Spleen (tissue), 11 donors: Measurements from ENCODE around the gene PKHD1. TPM values are rescaled to one million over a fixed set of nuclear protein-coding genes. Genes with fewer than 3 reads are reported as not detected.
"Not testable (repeated sequence)": the region's sequence is repeated elsewhere in the genome, so short reads cannot be mapped to it uniquely, and the experiment has no call there.

Experiments
- DNase-seq: peaks from one replicate; pipeline ENCODE4 v3.0.0-alpha.2; 2020
- H3K27ac ChIP-seq, 8 donors: fragments of 200-600 bp; sonication (generic) in 7 of 8; 1 replicate in 4 of 8; 2 replicates in 4 of 8; pipeline versions ENCODE4 v1.5.0 to v1.8.0; 2016 to 2021; ENCODE audit warnings: inconsistent platforms in 4 of 8, mild to moderate bottlenecking in 4 of 8, moderate library complexity in 1 of 8
- H3K27me3 ChIP-seq, 7 donors: fragments of 200-600 bp; sonication (generic) in 6 of 7; replicated peaks in 1 of 7; 1 replicate in 4 of 7; 2 replicates in 3 of 7; pipeline versions ENCODE4 v1.5.0 to v1.8.0; 2016 to 2021; ENCODE audit warnings: inconsistent platforms in 3 of 7, mild to moderate bottlenecking in 1 of 7
- H3K36me3 ChIP-seq, 6 donors: fragments of 200-600 bp; sonication (generic) in 5 of 6; 1 replicate in 4 of 6; 2 replicates in 2 of 6; pipeline versions ENCODE4 v1.5.0 to v1.8.0; 2016 to 2021; ENCODE audit warnings: inconsistent platforms in 2 of 6
- H3K4me1 ChIP-seq, 6 donors: fragments of 200-600 bp; sonication (generic) in 5 of 6; 1 replicate in 3 of 6; 2 replicates in 3 of 6; pipeline versions ENCODE4 v1.5.0 to v1.8.0; 2016 to 2021; ENCODE audit warnings: inconsistent platforms in 3 of 6
- H3K4me3 ChIP-seq, 8 donors: fragments of 200-600 bp; sonication (generic) in 7 of 8; 1 replicate in 4 of 8; 2 replicates in 4 of 8; pipeline versions ENCODE4 v1.5.0 to v1.8.0; 2016 to 2021; ENCODE audit warnings: inconsistent platforms in 4 of 8, mild to moderate bottlenecking in 4 of 8, moderate library complexity in 2 of 8
- H3K9me3 ChIP-seq, 8 donors: fragments of 200-600 bp; sonication (generic) in 7 of 8; 1 replicate in 4 of 8; 2 replicates in 4 of 8; pipeline versions ENCODE4 v1.5.0 to v1.8.0; 2016 to 2021; ENCODE audit warnings: inconsistent platforms in 4 of 8
- CTCF ChIP-seq, 11 experiments: fragments of 200-600 bp in 7 of 11; fragments of 450-650 bp in 4 of 11; sonication (generic) in 4 of 11; IDR thresholded peaks in 8 of 11; conservative IDR thresholded peaks in 3 of 11; 1 replicate in 7 of 11; 2 replicates in 4 of 11; pipeline versions ENCODE4 v1.4.0 to v1.8.0; 2016 to 2021; ENCODE audit warnings: antibody characterized with exemption in 11 of 11, inconsistent platforms in 4 of 11, mild to moderate bottlenecking in 1 of 11
- POLR2A ChIP-seq, 3 donors: fragments of 450-650 bp; IDR thresholded peaks; one replicate each; pipeline ENCODE4 v1.5.1; 2017; ENCODE audit warnings: antibody characterized with exemption in 3 of 3, mild to moderate bottlenecking in 1 of 3
- POLR2AphosphoS5 ChIP-seq, 3 donors: sonication (generic); formaldehyde crosslinking; IDR thresholded peaks; one replicate each; pipeline ENCODE4 v1.5.1; 2017; ENCODE audit warnings: antibody characterized with exemption in 3 of 3
- WGBS, 5 donors: extraction: QIAGEN DNeasy Blood & Tissue Kit in 3 of 5; methylation state at CpG; one replicate each; pipeline versions ENCODE4 v1.1.5 to v1.1.7; 2013 to 2018; 5-methylcytosine and 5-hydroxymethylcytosine counted together
- intact Hi-C: fragments of 100-400 bp; cut with DNase I; formaldehyde crosslinking; loops from one replicate; pipeline ENCODE4 v1.15.0; 2023; ENCODE audit warnings: low total_unique reads
- polyA plus RNA-seq, 3 donors: library from polyadenylated mRNA; stranded (reverse); fragments of 200-250 nt; gene quantifications; one replicate each; pipeline ENCODE4 v1.2.1, GENCODE V29; 2013
- total RNA-seq, 7 donors: library from RNA; depleted of rRNA in 3 of 7; stranded (reverse); fragments of >200 nt in 3 of 7; fragmentation: NEBNext Ultra II Directional in 4 of 7; extraction: Animal tissue kit (Norgen Biotek cat#: 25700) in 4 of 7; gene quantifications; one replicate each; pipeline versions ENCODE4 v1.1.0 to v1.2.1, GENCODE V29; 2016 to 2021
- donor health status: healthy with polysubstance abuse.
- donor health status: DM: no; HTN: no; CAD: no; lungs with moderate emphysema.
- donor health status: DM: no; HTN: no; CAD: no.
- donor health status: Bipolar disorder and iron deficiency.
- donor health status: healthy.
- donor health status: DM: no; HTN: no; CAD: no.
- donor health status: DM: yes; HTN: yes; CAD: no.

The PKHD1 gene
- total and polyA plus RNA-seq, 10 donors = not detected

GRCh38 chr6:51929934-51930574, 157.4 kb downstream of the PKHD1 start:
- WGBS, 5 donors = 76 to 85% (median 84%) methylated on average over 5 of the region's 5 CpGs
- intact Hi-C loops = no loop called here
- Histone ChIP-seq H3K36me3 (no peaks in the 10 kb centered on the region), H3K4me3 (no peak overlapping the region), H3K4me1 (no peaks in the 10 kb centered on the region), H3K27me3 (no peaks in the 10 kb centered on the region), H3K27ac (no peak overlapping the region), H3K9me3 (no peaks in the 10 kb centered on the region)
- TF ChIP-seq POLR2A (IDR thresholded peaks at IDR 0.05) = no peak
- no peak for TF ChIP-seq CTCF (IDR thresholded peaks at IDR 0.05 in 8 of 11, conservative IDR thresholded peaks at IDR 0.05 in 3 of 11)
- TF ChIP-seq POLR2AphosphoS5 (IDR thresholded peaks at IDR 0.05) = no peak
- no peak for DNase-seq

GRCh38 chr6:51928320-51928719, 159.1 kb downstream of the PKHD1 start:
- no peak for DNase-seq
- no peak for TF ChIP-seq POLR2A (IDR thresholded peaks at IDR 0.05)
- TF ChIP-seq CTCF (IDR thresholded peaks at IDR 0.05 in 8 of 11, conservative IDR thresholded peaks at IDR 0.05 in 3 of 11) = no peak
- no peak for TF ChIP-seq POLR2AphosphoS5 (IDR thresholded peaks at IDR 0.05)
- Histone ChIP-seq H3K4me3 (no peak overlapping the region), H3K9me3 (peaks cover 0 to under 1% (median 0%) of the 10 kb centered on the region in 8 donors), H3K4me1 (no peaks in the 10 kb centered on the region), H3K27ac (no peak overlapping the region), H3K27me3 (no peaks in the 10 kb centered on the region), H3K36me3 (no peaks in the 10 kb centered on the region)
- intact Hi-C loops = no loop called here
- WGBS, 5 donors = 42 to 74% (median 66%) methylated on average over 3 of the region's 3 CpGs

GRCh38 chr6:51927450-51927849, 160.0 kb downstream of the PKHD1 start:
- H3K27me3 ChIP-seq = no peaks in the 10 kb centered on the region
- no peaks in the 10 kb centered on the region for H3K4me1 ChIP-seq
- no peak overlapping the region for H3K4me3 ChIP-seq
- no peak for TF ChIP-seq POLR2A (IDR thresholded peaks at IDR 0.05)
- no peak for TF ChIP-seq POLR2AphosphoS5 (IDR thresholded peaks at IDR 0.05)
- H3K36me3 ChIP-seq = no peaks in the 10 kb centered on the region
- no peak for DNase-seq
- no peak overlapping the region for H3K27ac ChIP-seq
- peaks cover 0 to 9% (median 6%) of the 10 kb centered on the region in 8 donors for H3K9me3 ChIP-seq
- WGBS, 5 donors = 57 to 86% (median 73%) methylated on average over 1 of the region's 1 CpG
- intact Hi-C loops = no loop called here

GRCh38 chr6:51926125-51926524, 161.3 kb downstream of the PKHD1 start:
- no peak overlapping the region for H3K27ac ChIP-seq
- DNase-seq = no peak
- intact Hi-C loops = no loop called here

GRCh38 chr6:51922479-51922878, 164.9 kb downstream of the PKHD1 start:
- H3K4me3 ChIP-seq, H3K27ac ChIP-seq, H3K27me3 ChIP-seq, DNase-seq, intact Hi-C loops, H3K36me3 ChIP-seq, H3K4me1 ChIP-seq: not testable (repeated sequence)
- WGBS, 5 donors = 84 to 93% (median 90%) methylated on average over 6 to 9 of the region's 9 CpGs
- H3K9me3 ChIP-seq = peaks cover 0 to 31% (median 22%) of the 10 kb centered on the region in 8 donors

More at GRCh38 chr6:51926125-51926524, 161.3 kb downstream of the PKHD1 start:
- Histone ChIP-seq H3K36me3 (no peaks in the 10 kb centered on the region), H3K27me3 (no peaks in the 10 kb centered on the region), H3K9me3 (peaks cover 0 to 18% (median 12%) of the 10 kb centered on the region in 8 donors), H3K4me3 (no peak overlapping the region), H3K4me1 (no peaks in the 10 kb centered on the region)
- TF ChIP-seq POLR2AphosphoS5 (IDR thresholded peaks at IDR 0.05) = no peak
- no peak for TF ChIP-seq POLR2A (IDR thresholded peaks at IDR 0.05)
- TF ChIP-seq CTCF (IDR thresholded peaks at IDR 0.05 in 8 of 11, conservative IDR thresholded peaks at IDR 0.05 in 3 of 11) = no peak
- 64 to 84% (median 77%) methylated on average over 5 of the region's 5 CpGs for WGBS, 5 donors

- 90 to 96% (median 93%) methylated on average over 2 of the region's 2 CpGs for WGBS, 5 donors
- H3K4me3 ChIP-seq, H3K4me1 ChIP-seq, DNase-seq, H3K36me3 ChIP-seq, intact Hi-C loops, H3K27me3 ChIP-seq, H3K27ac ChIP-seq: not testable (repeated sequence)
- peaks cover 0 to 31% (median 22%) of the 10 kb centered on the region in 8 donors for H3K9me3 ChIP-seq
These were observed 169.1 kb downstream of the PKHD1 start for GRCh38 chr6:51918347-51918746.
